K562 (cell line): ENCODE results near the gene BCL2L1. TPM values are rescaled to one million over a fixed set of nuclear protein-coding genes. Genes with fewer than 3 reads are reported as not detected.
A peak's percentile ranks its signal among the peaks of the same experiment; 100 is the strongest.

ENCODE experiments used
- ATAC-seq: fragments of 200-7000 bp; cut with Tn5 transposase; 3 replicates; pipeline ENCODE4 v1.9.1; 2020; ENCODE audit warnings: moderate library complexity
- BruUV-seq: library from RNA; stranded (reverse); fragments of 400-500 nt; replicated peaks from 2 replicates; lab custom pipeline; 2021; lab: Mats Ljungman, UMichigan
- CTCF ChIA-PET: fragments of 300-600 bp; formaldehyde crosslinking; extraction: SDS; loops from one replicate; lab custom pipeline; 2021; ENCODE audit warnings: low intra/inter-chr PET ratio; lab: Yijun Ruan, JAX
- POLR2A ChIA-PET: fragments of 300-600, 350-650 bp; sonication (Branson Sonifier 250); formaldehyde crosslinking; extraction: SDS; loops from one replicate; lab custom pipeline; 2021; ENCODE audit warnings: antibody characterized with exemption, inconsistent platforms; lab: Yijun Ruan, JAX
- DNase-seq, 4 experiments: peaks; one replicate each; pipeline versions ENCODE4 v3.0.0 to v3.0.0-alpha.2; 2011 to 2018; ENCODE audit warnings: low spot score in 3 of 4, mixed read lengths in 3 of 4; ENCODE audit errors: extremely low read depth in 1 of 4
- FAIRE-seq: peaks from 2 replicates; lab custom pipeline; 2011; peaks lifted over from hg19 to GRCh38; lab: Jason Lieb, UNC
- H2AFZ ChIP-seq: 2 replicates; pipeline ENCODE4 v1.6.0; 2011; ENCODE audit warnings: low read depth, low read length, control low read depth, inconsistent platforms
- H3K27ac ChIP-seq: fragments of 200-600 bp; 3 replicates; pipeline ENCODE4 v1.8.0; 2011; ENCODE audit warnings: low read depth, mild to moderate bottlenecking, control low read depth, inconsistent platforms, low read length, moderate library complexity, mixed read lengths; ENCODE audit errors: extremely low read depth
- H3K27me3 ChIP-seq, 2 experiments: fragments of 300-600 bp in 1 of 2; 2 replicates in 1 of 2; 3 replicates in 1 of 2; pipeline versions ENCODE4 v1.6.0 to v1.8.0; 2011; ENCODE audit warnings: inconsistent platforms in 2 of 2, low read length in 2 of 2, mild to moderate bottlenecking in 1 of 2, mixed read lengths in 1 of 2, moderate library complexity in 1 of 2; ENCODE audit not compliant: control insufficient read depth in 2 of 2, insufficient read depth in 2 of 2
- H3K36me3 ChIP-seq: fragments of 300-600 bp; 3 replicates; pipeline ENCODE4 v1.8.0; 2011; ENCODE audit warnings: mild to moderate bottlenecking, low read length, inconsistent platforms; ENCODE audit not compliant: control insufficient read depth, insufficient read depth
- H3K4me1 ChIP-seq, 2 experiments: fragments of 200-600 bp in 1 of 2; replicated peaks in 1 of 2; 2 replicates in 1 of 2; 3 replicates in 1 of 2; pipeline versions ENCODE4 v1.5.1 to v1.8.0; 2011; ENCODE audit warnings: inconsistent platforms in 2 of 2, low read length in 2 of 2, mild to moderate bottlenecking in 1 of 2, mixed read lengths in 1 of 2, moderate library complexity in 1 of 2; ENCODE audit not compliant: control insufficient read depth in 2 of 2, insufficient read depth in 2 of 2
- H3K4me2 ChIP-seq: 2 replicates; pipeline ENCODE4 v1.6.1; 2011; ENCODE audit warnings: low read length, control low read depth, inconsistent platforms, mixed read lengths; ENCODE audit not compliant: insufficient read depth
- H3K4me3 ChIP-seq: fragments of 200-600 bp; sonication (generic), shearing (Covaris generic); 2 replicates; pipeline ENCODE4 v1.5.1; 2016; ENCODE audit warnings: control low read depth, inconsistent platforms
- H3K79me2 ChIP-seq: fragments of 200-600 bp; 3 replicates; pipeline ENCODE4 v1.8.0; 2011; ENCODE audit warnings: low read length, inconsistent platforms; ENCODE audit not compliant: control insufficient read depth, insufficient read depth
- H3K9ac ChIP-seq, 2 experiments: 2 replicates each; pipeline versions ENCODE4 v1.6.0 to v1.6.1; 2011; ENCODE audit warnings: low read depth in 2 of 2, low read length in 2 of 2, control low read depth in 1 of 2, inconsistent platforms in 1 of 2, mild to moderate bottlenecking in 1 of 2, mixed read lengths in 1 of 2; ENCODE audit not compliant: insufficient read depth in 1 of 2
- H3K9me1 ChIP-seq: one replicate; pipeline ENCODE4 v1.6.0; 2011; ENCODE audit warnings: inconsistent platforms, mild to moderate bottlenecking, low read length, moderate library complexity; ENCODE audit not compliant: control insufficient read depth, insufficient read depth
- H3K9me3 ChIP-seq: replicated peaks from 2 replicates; pipeline ENCODE4 v1.5.1; 2011; ENCODE audit warnings: low read depth, low read length, inconsistent platforms; ENCODE audit not compliant: control insufficient read depth, insufficient read depth
- H4K20me1 ChIP-seq: replicated peaks from 2 replicates; pipeline ENCODE4 v1.6.1; 2011; ENCODE audit warnings: low read length, inconsistent platforms, mixed read lengths; ENCODE audit not compliant: control insufficient read depth, insufficient read depth
- CHD2 ChIP-seq: IDR thresholded peaks from 2 replicates; pipeline ENCODE4 v1.6.1; 2011; ENCODE audit warnings: low read depth, low read length
- CREM ChIP-seq: IDR thresholded peaks from 2 replicates; pipeline ENCODE4 v1.6.1; 2014; ENCODE audit warnings: antibody characterized with exemption, low read depth
- HDAC8 ChIP-seq: fragments of 450-650 bp; IDR thresholded peaks from 2 replicates; pipeline ENCODE4 v1.6.1; 2016; ENCODE audit warnings: mild to moderate bottlenecking, missing genetic modification characterization, moderate library complexity, missing compliant biosample characterization
- TAF9B ChIP-seq: fragments of 450-650 bp; IDR thresholded peaks from 2 replicates; pipeline ENCODE4 v1.6.1; 2018; ENCODE audit warnings: mild to moderate bottlenecking; ENCODE audit not compliant: partially characterized antibody
- ZNF717 ChIP-seq: fragments of 250-450 bp; sonication (Bioruptor Pico); IDR thresholded peaks from 2 replicates; pipeline ENCODE4 v1.5.0; 2021
- ZNF785 ChIP-seq: fragments of 250-450 bp; sonication (Bioruptor Pico); IDR thresholded peaks from 2 replicates; pipeline ENCODE4 v1.4.0; 2020; ENCODE audit warnings: mild to moderate bottlenecking
- WGBS: fragments of 100-300 bp; shearing (Covaris generic); methylation state at CpG from one replicate; pipeline ENCODE4 v1.1.6; 2016; ENCODE audit warnings: low coverage, mixed read lengths; ENCODE audit not compliant: insufficient coverage; ENCODE audit errors: missing lambda C conversion rate; 5-methylcytosine and 5-hydroxymethylcytosine counted together
- in situ Hi-C: fragments of 300-500 bp; cut with MboI; formaldehyde crosslinking; loops from 4 replicates; pipeline ENCODE4 v1.15.0; 2018; ENCODE audit warnings: inconsistent platforms, mixed read lengths
- intact Hi-C: fragments of 100-400 bp; cut with micrococcal nuclease; formaldehyde crosslinking; loops from 2 replicates; pipeline ENCODE4 v1.14.2; 2022
- polyA plus RNA-seq, 8 experiments: library from polyadenylated mRNA; depleted of rRNA in 4 of 8; stranded (reverse) in 5 of 8; unstranded in 3 of 8; fragments of >200 nt; fragmentation: Nextera tagmentation in 2 of 8; fragmentation: Illumina TruSeq in 1 of 8; extraction: Ambion mirVana in 2 of 8; extraction: Trizol in 1 of 8; gene quantifications; 2 replicates each; pipeline versions ENCODE4 v1.2.1 to v1.2.3, GENCODE V29; 2011 to 2014; ENCODE audit warnings: inconsistent platforms in 1 of 8, missing spikeins in 1 of 8
- total RNA-seq, 7 experiments: library from RNA; depleted of rRNA in 6 of 7; stranded (reverse); fragments of >200 nt in 6 of 7; fragmentation: Illumina TruSeq in 2 of 7; extraction: Trizol in 2 of 7; gene quantifications; 2 replicates each; pipeline versions ENCODE4 v1.2.1 to v1.2.3, GENCODE V29; 2011 to 2021; ENCODE audit warnings: low replicate concordance in 1 of 7
- TF ChIP-seq, protein P1 (sequence below): fragments of 250-450 bp; sonication (Bioruptor Pico); IDR thresholded peaks from 2 replicates; pipeline ENCODE4 v1.8.0; 2022; ENCODE audit warnings: inconsistent platforms
- TF ChIP-seq, protein P2 (sequence below): fragments of 450-650 bp; IDR thresholded peaks from 2 replicates; pipeline ENCODE4 v1.6.1; 2016; ENCODE audit warnings: low read depth, mild to moderate bottlenecking, moderate library complexity
- TF ChIP-seq, protein P3 (sequence below): fragments of 450-650 bp; IDR thresholded peaks from 2 replicates; pipeline ENCODE4 v1.6.1; 2017; ENCODE audit warnings: antibody characterized with exemption
- TF ChIP-seq, protein P4 (sequence below): sonication (generic); formaldehyde crosslinking; IDR thresholded peaks from 2 replicates; pipeline ENCODE4 v1.8.0; 2023; ENCODE audit warnings: missing genetic modification reagents, mild to moderate bottlenecking, borderline replicate concordance

Gene BCL2L1
- total and polyA plus RNA-seq, 9 of the 15 experiments (the other 6 are each of a cell fraction or from before 2014, with no cell fraction given), result 3.3 to 182 (median 120) TPM

DNA sequence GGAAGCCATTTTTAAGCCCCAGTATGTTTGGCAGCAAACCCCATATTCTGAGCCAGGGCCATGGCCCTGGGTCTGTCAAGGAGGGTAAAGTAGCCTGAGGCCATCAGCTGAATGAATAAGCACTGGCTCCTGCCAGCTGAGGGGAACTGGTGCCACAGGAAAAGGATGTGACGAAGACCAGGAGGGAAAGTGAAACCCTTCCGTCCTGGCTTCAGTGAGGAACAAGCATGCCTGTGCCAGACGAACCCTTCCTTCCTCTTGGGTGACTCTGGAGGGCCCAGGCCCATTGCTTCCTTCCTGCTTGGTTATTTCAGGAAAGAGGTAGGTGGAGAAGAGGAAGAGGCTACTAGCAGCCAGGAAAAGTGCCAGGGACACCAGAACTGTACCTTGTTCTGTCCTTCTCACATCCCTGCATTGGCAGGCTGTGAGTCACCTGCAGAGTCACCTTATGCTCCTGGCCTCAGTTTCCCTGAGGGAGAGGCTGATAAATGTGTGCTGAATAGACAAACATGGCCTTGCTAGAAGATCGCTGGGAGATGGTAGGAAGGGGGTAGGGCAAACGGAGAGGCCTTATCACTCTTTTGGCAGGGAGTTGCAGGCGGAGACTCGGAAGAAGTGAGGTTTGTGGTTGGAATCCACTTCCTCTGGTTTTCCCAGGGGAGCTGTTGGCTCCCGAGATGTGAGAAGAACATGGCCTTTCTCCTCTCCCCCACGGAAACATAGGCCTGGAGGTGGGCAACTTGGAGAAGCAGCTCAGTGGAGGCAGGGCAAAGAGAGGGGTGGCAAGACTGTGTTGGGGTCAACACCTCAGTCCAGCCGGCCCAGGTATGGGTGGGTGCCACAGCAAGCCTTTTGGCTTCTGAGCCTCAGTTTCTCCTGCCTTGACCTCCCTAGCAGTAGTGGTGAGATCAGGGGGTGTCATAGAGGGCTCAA lies 47.5 kb downstream of the BCL2L1 start:
- no peak for FAIRE-seq
- Histone ChIP-seq H3K4me3 (peak overlapping the region; percentile 20; the same call in 1 of the 2 replicates), H2AFZ (no peak overlapping the region), H3K4me1 (peaks cover 84 to 91% of the 10 kb centered on the region in 2 experiments), H3K27ac (peak overlapping the region; percentile 94), H3K79me2 (peaks cover 95% of the 10 kb centered on the region), H3K9me1 (no peaks in the 10 kb centered on the region), H3K36me3 (peaks cover 83% of the 10 kb centered on the region), H3K9me3 (no peaks in the 10 kb centered on the region), H3K27me3 (no peaks in the 10 kb centered on the region), H3K9ac (peak overlapping the region; percentile 82 to 83; a peak in 3 of 4 replicates), H4K20me1 (no peaks in the 10 kb centered on the region), H3K4me2 (peak overlapping the region; percentile 89)
- ChIA-PET CTCF (interaction anchor here (0.6 kb wide), 1 partner anchor 33 kb away, joined by 3 read pairs; no protein-coding TSS in a partner anchor), POLR2A (interaction anchor here (0.7 to 5.3 kb wide), 19 partner anchors 8 to 334 kb away, joined by 3 to 35 read pairs (median 4); partner anchors contain the start of genes ID1 and TPX2)
- peak; percentile 76 to 91 (median 78) for DNase-seq
- ATAC-seq, result peak; percentile 60
- 6% methylated on average over 10 of the region's 10 CpGs for WGBS
- intact Hi-C loops (loop anchor here (2.0 kb wide), 1 partner anchor 48 kb away; the partner anchor contains the start of gene BCL2L1), in situ Hi-C loops (no loop called here)
- BruUV-seq, result no TSS peak
- TF ChIP-seq, protein P1, sequence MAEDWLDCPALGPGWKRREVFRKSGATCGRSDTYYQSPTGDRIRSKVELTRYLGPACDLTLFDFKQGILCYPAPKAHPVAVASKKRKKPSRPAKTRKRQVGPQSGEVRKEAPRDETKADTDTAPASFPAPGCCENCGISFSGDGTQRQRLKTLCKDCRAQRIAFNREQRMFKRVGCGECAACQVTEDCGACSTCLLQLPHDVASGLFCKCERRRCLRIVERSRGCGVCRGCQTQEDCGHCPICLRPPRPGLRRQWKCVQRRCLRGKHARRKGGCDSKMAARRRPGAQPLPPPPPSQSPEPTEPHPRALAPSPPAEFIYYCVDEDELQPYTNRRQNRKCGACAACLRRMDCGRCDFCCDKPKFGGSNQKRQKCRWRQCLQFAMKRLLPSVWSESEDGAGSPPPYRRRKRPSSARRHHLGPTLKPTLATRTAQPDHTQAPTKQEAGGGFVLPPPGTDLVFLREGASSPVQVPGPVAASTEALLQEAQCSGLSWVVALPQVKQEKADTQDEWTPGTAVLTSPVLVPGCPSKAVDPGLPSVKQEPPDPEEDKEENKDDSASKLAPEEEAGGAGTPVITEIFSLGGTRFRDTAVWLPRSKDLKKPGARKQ (CRISPR knock-in tag), result no peak
- TF ChIP-seq ZNF717 (CRISPR knock-in tag), result no peak
- TF ChIP-seq CHD2, result peak; percentile 8; the same call in 1 of the 2 replicates
- TF ChIP-seq, protein P2, sequence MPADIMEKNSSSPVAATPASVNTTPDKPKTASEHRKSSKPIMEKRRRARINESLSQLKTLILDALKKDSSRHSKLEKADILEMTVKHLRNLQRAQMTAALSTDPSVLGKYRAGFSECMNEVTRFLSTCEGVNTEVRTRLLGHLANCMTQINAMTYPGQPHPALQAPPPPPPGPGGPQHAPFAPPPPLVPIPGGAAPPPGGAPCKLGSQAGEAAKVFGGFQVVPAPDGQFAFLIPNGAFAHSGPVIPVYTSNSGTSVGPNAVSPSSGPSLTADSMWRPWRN, result peak; percentile 42; the same call in 1 of the 2 replicates
- TF ChIP-seq, protein P3, sequence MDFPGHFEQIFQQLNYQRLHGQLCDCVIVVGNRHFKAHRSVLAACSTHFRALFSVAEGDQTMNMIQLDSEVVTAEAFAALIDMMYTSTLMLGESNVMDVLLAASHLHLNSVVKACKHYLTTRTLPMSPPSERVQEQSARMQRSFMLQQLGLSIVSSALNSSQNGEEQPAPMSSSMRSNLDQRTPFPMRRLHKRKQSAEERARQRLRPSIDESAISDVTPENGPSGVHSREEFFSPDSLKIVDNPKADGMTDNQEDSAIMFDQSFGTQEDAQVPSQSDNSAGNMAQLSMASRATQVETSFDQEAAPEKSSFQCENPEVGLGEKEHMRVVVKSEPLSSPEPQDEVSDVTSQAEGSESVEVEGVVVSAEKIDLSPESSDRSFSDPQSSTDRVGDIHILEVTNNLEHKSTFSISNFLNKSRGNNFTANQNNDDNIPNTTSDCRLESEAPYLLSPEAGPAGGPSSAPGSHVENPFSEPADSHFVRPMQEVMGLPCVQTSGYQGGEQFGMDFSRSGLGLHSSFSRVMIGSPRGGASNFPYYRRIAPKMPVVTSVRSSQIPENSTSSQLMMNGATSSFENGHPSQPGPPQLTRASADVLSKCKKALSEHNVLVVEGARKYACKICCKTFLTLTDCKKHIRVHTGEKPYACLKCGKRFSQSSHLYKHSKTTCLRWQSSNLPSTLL, result 0 out of 2 replicates have a peak, but pooled peaks have one; percentile 53
- peak; percentile 17 for TF ChIP-seq TAF9B
- peak; percentile 51 for TF ChIP-seq CREM
- TF ChIP-seq ZNF785 (CRISPR knock-in tag), result no peak
- TF ChIP-seq, protein P4, sequence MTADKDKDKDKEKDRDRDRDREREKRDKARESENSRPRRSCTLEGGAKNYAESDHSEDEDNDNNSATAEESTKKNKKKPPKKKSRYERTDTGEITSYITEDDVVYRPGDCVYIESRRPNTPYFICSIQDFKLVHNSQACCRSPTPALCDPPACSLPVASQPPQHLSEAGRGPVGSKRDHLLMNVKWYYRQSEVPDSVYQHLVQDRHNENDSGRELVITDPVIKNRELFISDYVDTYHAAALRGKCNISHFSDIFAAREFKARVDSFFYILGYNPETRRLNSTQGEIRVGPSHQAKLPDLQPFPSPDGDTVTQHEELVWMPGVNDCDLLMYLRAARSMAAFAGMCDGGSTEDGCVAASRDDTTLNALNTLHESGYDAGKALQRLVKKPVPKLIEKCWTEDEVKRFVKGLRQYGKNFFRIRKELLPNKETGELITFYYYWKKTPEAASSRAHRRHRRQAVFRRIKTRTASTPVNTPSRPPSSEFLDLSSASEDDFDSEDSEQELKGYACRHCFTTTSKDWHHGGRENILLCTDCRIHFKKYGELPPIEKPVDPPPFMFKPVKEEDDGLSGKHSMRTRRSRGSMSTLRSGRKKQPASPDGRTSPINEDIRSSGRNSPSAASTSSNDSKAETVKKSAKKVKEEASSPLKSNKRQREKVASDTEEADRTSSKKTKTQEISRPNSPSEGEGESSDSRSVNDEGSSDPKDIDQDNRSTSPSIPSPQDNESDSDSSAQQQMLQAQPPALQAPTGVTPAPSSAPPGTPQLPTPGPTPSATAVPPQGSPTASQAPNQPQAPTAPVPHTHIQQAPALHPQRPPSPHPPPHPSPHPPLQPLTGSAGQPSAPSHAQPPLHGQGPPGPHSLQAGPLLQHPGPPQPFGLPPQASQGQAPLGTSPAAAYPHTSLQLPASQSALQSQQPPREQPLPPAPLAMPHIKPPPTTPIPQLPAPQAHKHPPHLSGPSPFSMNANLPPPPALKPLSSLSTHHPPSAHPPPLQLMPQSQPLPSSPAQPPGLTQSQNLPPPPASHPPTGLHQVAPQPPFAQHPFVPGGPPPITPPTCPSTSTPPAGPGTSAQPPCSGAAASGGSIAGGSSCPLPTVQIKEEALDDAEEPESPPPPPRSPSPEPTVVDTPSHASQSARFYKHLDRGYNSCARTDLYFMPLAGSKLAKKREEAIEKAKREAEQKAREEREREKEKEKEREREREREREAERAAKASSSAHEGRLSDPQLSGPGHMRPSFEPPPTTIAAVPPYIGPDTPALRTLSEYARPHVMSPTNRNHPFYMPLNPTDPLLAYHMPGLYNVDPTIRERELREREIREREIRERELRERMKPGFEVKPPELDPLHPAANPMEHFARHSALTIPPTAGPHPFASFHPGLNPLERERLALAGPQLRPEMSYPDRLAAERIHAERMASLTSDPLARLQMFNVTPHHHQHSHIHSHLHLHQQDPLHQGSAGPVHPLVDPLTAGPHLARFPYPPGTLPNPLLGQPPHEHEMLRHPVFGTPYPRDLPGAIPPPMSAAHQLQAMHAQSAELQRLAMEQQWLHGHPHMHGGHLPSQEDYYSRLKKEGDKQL, result no peak
- TF ChIP-seq HDAC8, result peak; percentile 77
